Neuronal stem cell (in vitro differentiated cells): ENCODE measurements around the gene ACTL10.
A peak's percentile ranks its signal among the peaks of the same experiment; 100 is the strongest.

ENCODE experiments used
- DNase-seq: peaks from one replicate; pipeline ENCODE4 v3.0.0-alpha.2; 2013; ENCODE audit warnings: low spot score
- H2AFZ ChIP-seq: one replicate; pipeline ENCODE4 v1.6.1; 2013; ENCODE audit warnings: mild to moderate bottlenecking, low read length, inconsistent platforms
- H2AK5ac ChIP-seq: 2 replicates; pipeline ENCODE4 v1.6.1; 2013; ENCODE audit warnings: low read depth, mild to moderate bottlenecking, inconsistent platforms, low read length, moderate library complexity, mixed read lengths
- H2BK120ac ChIP-seq: 2 replicates; pipeline ENCODE4 v1.6.1; 2013; ENCODE audit warnings: low read depth, mild to moderate bottlenecking, inconsistent platforms, low read length, moderate library complexity, mixed read lengths
- H2BK12ac ChIP-seq: one replicate; pipeline ENCODE4 v1.6.1; 2013; ENCODE audit warnings: low read length, inconsistent platforms
- H2BK15ac ChIP-seq: 2 replicates; pipeline ENCODE4 v1.6.1; 2013; ENCODE audit warnings: mild to moderate bottlenecking, low read length, inconsistent platforms, mixed read lengths
- H2BK5ac ChIP-seq: one replicate; pipeline ENCODE4 v1.6.1; 2013; ENCODE audit warnings: inconsistent platforms, mild to moderate bottlenecking, low read length, moderate library complexity
- H3K14ac ChIP-seq: one replicate; pipeline ENCODE4 v1.6.1; 2013; ENCODE audit warnings: low read length, inconsistent platforms
- H3K18ac ChIP-seq: 2 replicates; pipeline ENCODE4 v1.6.1; 2013; ENCODE audit warnings: low read length, inconsistent platforms
- H3K23ac ChIP-seq: 2 replicates; pipeline ENCODE4 v1.6.1; 2013; ENCODE audit warnings: low read depth, mild to moderate bottlenecking, mixed read lengths, low read length, inconsistent platforms; ENCODE audit not compliant: poor library complexity
- H3K27ac ChIP-seq: replicated peaks from 3 replicates; pipeline ENCODE4 v1.5.1; 2013; ENCODE audit warnings: low read length, inconsistent platforms
- H3K27me3 ChIP-seq, 3 experiments: 2 replicates each; pipeline ENCODE4 v1.6.1; 2013; ENCODE audit warnings: low read length in 3 of 3, mild to moderate bottlenecking in 2 of 3, inconsistent platforms in 1 of 3, low read depth in 1 of 3, mixed read lengths in 1 of 3, moderate library complexity in 1 of 3; ENCODE audit not compliant: control insufficient read depth in 3 of 3, insufficient read depth in 3 of 3
- H3K36me3 ChIP-seq, 2 donors: replicated peaks in 1 of 2; 2 replicates each; pipeline ENCODE4 v1.6.1; 2013; ENCODE audit warnings: low read length in 2 of 2; ENCODE audit not compliant: control insufficient read depth in 2 of 2, insufficient read depth in 2 of 2
- H3K4ac ChIP-seq: 2 replicates; pipeline ENCODE4 v1.6.1; 2013; ENCODE audit warnings: inconsistent platforms, mild to moderate bottlenecking, low read length, moderate library complexity
- H3K4me1 ChIP-seq, 2 donors: 1 replicate in 1 of 2; 2 replicates in 1 of 2; pipeline ENCODE4 v1.6.1; 2013; ENCODE audit warnings: low read length in 2 of 2, low read depth in 1 of 2; ENCODE audit not compliant: control insufficient read depth in 2 of 2, insufficient read depth in 1 of 2
- H3K4me2 ChIP-seq: one replicate; pipeline ENCODE4 v1.6.1; 2013; ENCODE audit warnings: mild to moderate bottlenecking, low read length, inconsistent platforms; ENCODE audit not compliant: insufficient read depth, poor library complexity, severe bottlenecking
- H3K4me3 ChIP-seq, 2 donors: 2 replicates each; pipeline ENCODE4 v1.5.1; 2013; ENCODE audit warnings: low read length in 2 of 2, mild to moderate bottlenecking in 2 of 2, inconsistent platforms in 1 of 2, moderate library complexity in 1 of 2
- H3K79me1 ChIP-seq: one replicate; pipeline ENCODE4 v1.6.1; 2013; ENCODE audit warnings: low read depth, mild to moderate bottlenecking, inconsistent platforms, low read length, moderate library complexity
- H3K9ac ChIP-seq: one replicate; pipeline ENCODE4 v1.6.1; 2013; ENCODE audit warnings: mild to moderate bottlenecking, low read depth, low read length, inconsistent platforms; ENCODE audit not compliant: poor library complexity
- H3K9me3 ChIP-seq, 2 donors: replicated peaks in 1 of 2; 2 replicates each; pipeline versions ENCODE3 to v1.6.1; 2013; ENCODE audit warnings: low read length in 2 of 2, mild to moderate bottlenecking in 2 of 2, inconsistent platforms in 1 of 2, low read depth in 1 of 2, mixed read lengths in 1 of 2, moderate library complexity in 1 of 2; ENCODE audit not compliant: control insufficient read depth in 2 of 2, insufficient read depth in 1 of 2
- H4K8ac ChIP-seq: one replicate; pipeline ENCODE4 v1.6.1; 2013; ENCODE audit warnings: low read depth, mild to moderate bottlenecking, inconsistent platforms, low read length, moderate library complexity
- H4K91ac ChIP-seq: one replicate; pipeline ENCODE4 v1.6.1; 2013; ENCODE audit warnings: low read length, low read depth, mild to moderate bottlenecking, inconsistent platforms; ENCODE audit not compliant: poor library complexity
- WGBS, 2 donors: extraction: QIAGEN DNeasy Blood & Tissue Kit; methylation state at CpG; one replicate each; pipeline ENCODE4 v1.1.7; 2013; ENCODE audit warnings: missing lambda C conversion rate in 2 of 2, mixed read lengths in 1 of 2; ENCODE audit not compliant: insufficient read length in 2 of 2, insufficient replicate concordance in 1 of 2; ENCODE audit errors: extremely low coverage in 2 of 2; 5-methylcytosine and 5-hydroxymethylcytosine counted together

ACTL10 gene

DNA sequence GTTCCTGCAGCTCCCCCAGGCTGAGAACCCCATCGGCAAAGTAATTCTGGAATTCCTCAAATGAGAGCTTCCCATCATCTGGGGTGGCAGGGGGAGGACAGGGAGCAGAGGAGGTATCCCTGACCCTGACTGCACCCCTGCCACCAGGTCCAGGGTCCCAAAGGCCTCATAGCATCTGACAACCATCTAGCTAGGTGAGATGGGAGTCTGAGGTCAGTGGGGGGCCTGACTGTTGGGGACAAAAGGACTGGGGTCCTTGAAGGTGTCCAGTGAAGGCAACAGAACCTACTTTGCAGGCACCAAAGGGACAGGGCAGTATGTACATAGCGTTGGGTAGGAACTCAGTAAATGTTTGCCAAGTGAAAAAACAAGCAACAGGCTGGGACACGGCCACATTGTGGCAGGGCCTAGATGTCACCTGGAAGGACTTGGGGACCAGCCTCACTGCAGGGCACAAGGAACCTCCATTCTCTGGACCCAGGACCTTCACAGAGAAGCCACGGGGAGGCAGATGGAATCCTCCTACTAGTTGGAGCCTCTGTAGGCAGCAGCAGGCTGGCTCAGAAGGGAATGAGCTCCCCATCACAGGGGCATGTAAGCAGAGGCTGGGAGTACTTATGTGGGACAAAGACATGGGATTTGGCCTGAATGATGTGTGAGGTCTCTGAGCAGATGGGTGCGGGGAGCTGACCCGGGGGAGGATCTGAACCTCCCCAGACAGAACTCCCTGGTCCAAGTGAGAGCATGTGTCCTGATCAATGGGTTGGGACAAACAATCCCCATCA lies 4.2 kb downstream of the ACTL10 start:
- Histone ChIP-seq H3K9ac (peak overlapping the region; percentile 3), H2BK120ac (no peak overlapping the region), H3K79me1 (peaks cover 4% of the 10 kb centered on the region), H2BK15ac (peak overlapping the region; percentile 26), H3K27ac (no peak overlapping the region), H3K9me3 (no peaks in the 10 kb centered on the region), H3K4ac (no peak overlapping the region), H2BK12ac (no peak overlapping the region), H3K23ac (no peak overlapping the region), H3K14ac (no peak overlapping the region), H2BK5ac (no peak overlapping the region), H4K8ac (peak overlapping the region; percentile 7), H3K4me3 (no peak overlapping the region), H3K27me3 (peaks cover 0 to 4% (median 0%) of the 10 kb centered on the region in 3 experiments), H2AK5ac (peak overlapping the region; percentile 73), H3K18ac (no peak overlapping the region), H3K4me2 (no peak overlapping the region), H3K4me1 (peaks cover 26 to 28% of the 10 kb centered on the region in 2 donors), H2AFZ (no peak overlapping the region), H4K91ac (no peak overlapping the region), H3K36me3 (peaks cover 6 to 41% of the 10 kb centered on the region in 2 donors)
- DNase-seq = no peak
- no CpG with 5 or more reads among the region's 6 CpGs for whole genome bisulfite sequencing, 2 donors

DNA sequence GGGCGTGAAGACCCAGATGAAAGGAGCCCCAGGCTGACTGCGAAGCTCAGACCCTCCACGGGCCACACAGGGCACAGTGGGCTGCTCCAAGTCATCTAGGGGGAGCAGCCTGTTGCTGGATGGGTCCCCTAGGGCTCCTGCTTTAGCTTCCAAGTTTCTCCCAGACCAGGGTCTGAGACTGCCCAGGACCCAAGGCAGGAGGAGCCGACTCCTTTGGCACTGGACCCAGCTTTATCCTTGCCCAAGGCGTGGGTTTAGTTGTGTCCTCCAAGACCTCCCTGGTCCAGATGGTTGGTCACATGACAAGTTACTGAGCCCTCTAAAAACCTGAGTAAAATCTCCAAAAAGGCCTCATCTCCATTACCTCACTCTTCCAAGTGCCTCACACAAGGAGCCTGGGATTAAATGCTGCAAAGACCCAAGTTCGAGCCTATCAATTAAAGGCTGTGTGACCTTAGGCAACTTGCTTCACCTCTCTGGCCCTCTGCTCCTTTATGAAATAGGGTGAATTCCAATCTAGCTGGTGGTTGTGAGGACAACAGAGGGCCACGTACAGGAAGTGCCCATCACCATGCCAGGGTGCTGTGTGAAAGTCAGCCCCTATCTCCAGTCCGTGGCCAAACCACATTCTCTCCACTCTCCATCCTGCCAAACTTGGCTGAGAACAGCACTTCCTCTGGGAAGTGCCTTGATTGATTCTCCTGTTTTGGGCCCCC lies 5.0 kb downstream of the ACTL10 start:
- no peak overlapping the region for H3K4me2 ChIP-seq
- H4K91ac ChIP-seq = no peak overlapping the region
- H3K9me3 ChIP-seq = peaks cover 0 to 3% of the 10 kb centered on the region in 2 donors
- no peak overlapping the region for H3K4me3 ChIP-seq
- peaks cover 26 to 30% of the 10 kb centered on the region in 2 donors for H3K4me1 ChIP-seq
- peak overlapping the region; percentile 26 for H2BK15ac ChIP-seq
- peak overlapping the region; percentile 87 for H2BK5ac ChIP-seq
- H3K79me1 ChIP-seq = peaks cover 4% of the 10 kb centered on the region
- no peak overlapping the region for H2BK120ac ChIP-seq
- no peak overlapping the region for H3K14ac ChIP-seq
- no peak overlapping the region for H3K9ac ChIP-seq
- no peak overlapping the region for H2AFZ ChIP-seq
- H3K27me3 ChIP-seq = peaks cover 0 to 4% (median 0%) of the 10 kb centered on the region in 3 experiments
- no peak for DNase-seq
- peak overlapping the region; percentile 73 for H2AK5ac ChIP-seq
- H3K27ac ChIP-seq = no peak overlapping the region
- H3K36me3 ChIP-seq = peaks cover 13 to 49% of the 10 kb centered on the region in 2 donors
- no peak overlapping the region for H3K4ac ChIP-seq
- H3K18ac ChIP-seq = no peak overlapping the region
- H4K8ac ChIP-seq = no peak overlapping the region
- H3K23ac ChIP-seq = no peak overlapping the region
- no peak overlapping the region for H2BK12ac ChIP-seq
- no CpG with 5 or more reads among the region's 8 CpGs for WGBS, 2 donors

DNA sequence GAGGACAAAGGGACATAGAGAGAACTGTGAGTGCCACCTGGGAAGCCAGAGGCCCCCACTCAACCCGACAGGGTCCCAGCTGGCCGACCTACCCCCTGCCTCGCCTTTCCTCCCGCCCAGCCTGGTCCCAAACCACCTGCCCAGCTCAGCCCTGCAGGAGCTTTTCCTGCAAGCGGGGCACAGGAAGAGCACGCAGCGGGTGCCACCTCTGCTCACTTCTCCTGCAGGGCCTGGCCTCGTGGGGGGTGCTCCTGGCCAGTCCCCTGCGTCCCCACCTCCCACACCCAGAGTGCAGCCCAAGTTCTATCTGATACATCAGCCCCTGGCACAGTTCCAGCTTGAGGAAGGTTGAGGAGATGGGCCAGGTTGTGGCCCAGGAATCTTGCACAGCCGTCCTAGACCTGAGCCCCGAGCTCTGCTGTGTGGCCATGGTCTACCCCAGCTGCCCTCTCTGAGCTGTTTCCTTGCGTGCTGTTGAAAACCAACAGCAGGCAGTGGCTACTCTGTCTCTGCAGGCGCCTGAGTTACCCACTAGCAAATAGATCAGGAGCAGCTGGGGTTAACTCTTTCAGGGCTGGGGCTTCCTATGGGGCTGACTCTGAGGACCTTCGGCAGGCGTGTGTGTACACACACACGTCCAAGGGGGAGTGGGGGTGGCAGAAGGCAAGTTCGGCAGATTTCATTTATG lies 5.8 kb downstream of the ACTL10 start:
- Histone ChIP-seq H3K4me3 (peak overlapping the region in 1 of 2 donors; percentile 44), H3K79me1 (peaks cover 5% of the 10 kb centered on the region), H3K9me3 (peaks cover 0 to 3% of the 10 kb centered on the region in 2 donors), H3K4me1 (peaks cover 26 to 29% of the 10 kb centered on the region in 2 donors), H3K23ac (peak overlapping the region; percentile 66), H3K4me2 (no peak overlapping the region), H3K14ac (no peak overlapping the region), H2BK5ac (peak overlapping the region; percentile 87), H3K27ac (no peak overlapping the region), H3K18ac (peak overlapping the region; percentile 73), H4K8ac (no peak overlapping the region), H2AFZ (no peak overlapping the region), H2AK5ac (peak overlapping the region; percentile 34), H3K27me3 (peaks cover 0 to under 1% (median 0%) of the 10 kb centered on the region in 3 experiments), H3K36me3 (peaks cover 15 to 53% of the 10 kb centered on the region in 2 donors), H2BK120ac (peak overlapping the region; percentile 75), H3K4ac (no peak overlapping the region), H2BK12ac (peak overlapping the region; percentile 43), H2BK15ac (peak overlapping the region; percentile 90), H3K9ac (no peak overlapping the region), H4K91ac (no peak overlapping the region)
- DNase-seq = no peak
- no CpG with 5 or more reads among the region's 17 CpGs for WGBS, 2 donors
